OCI-LY7 (cell line): ENCODE results near the gene ATP6V1B1. TPM values are rescaled to one million over a fixed set of nuclear protein-coding genes. Genes with fewer than 3 reads are reported as not detected.

ENCODE experiments used
- BruUV-seq: library from RNA; stranded (reverse); fragments of 400-500 nt; replicated peaks from 2 replicates; lab custom pipeline; 2021; lab: Mats Ljungman, UMichigan
- CTCF ChIA-PET: fragments of 300-600 bp; sonication (Branson Sonifier 250); formaldehyde crosslinking; loops from one replicate; lab custom pipeline; 2022; ENCODE audit warnings: antibody characterized with exemption; ENCODE audit not compliant: unreplicated experiment; lab: Charles Lee
- POLR2A ChIA-PET: fragments of 300-600 bp; sonication (Branson Sonifier 250); formaldehyde crosslinking; loops from one replicate; lab custom pipeline; 2022; ENCODE audit warnings: antibody characterized with exemption; lab: Charles Lee
- DNase-seq: peaks from one replicate; pipeline ENCODE4 v3.0.0-alpha.2; 2015; ENCODE audit warnings: low spot score
- H2AFZ ChIP-seq: fragments of 200-600 bp; sonication (generic), shearing (Covaris generic); 2 replicates; pipeline ENCODE4 v1.6.1; 2014; ENCODE audit warnings: mild to moderate bottlenecking, antibody characterized with exemption, low read length, moderate library complexity
- H3K27ac ChIP-seq: fragments of 200-600 bp; sonication (generic); 2 replicates; pipeline ENCODE4 v1.5.1; 2014; ENCODE audit warnings: mixed run types, low read depth, mild to moderate bottlenecking, moderate library complexity, low read length, inconsistent platforms; ENCODE audit not compliant: poor library complexity, severe bottlenecking
- H3K36me3 ChIP-seq: fragments of 200-600 bp; sonication (generic); 2 replicates; pipeline ENCODE4 v1.6.1; 2014; ENCODE audit warnings: mild to moderate bottlenecking, antibody characterized with exemption, low read length, moderate library complexity, mixed read lengths; ENCODE audit not compliant: insufficient read depth
- H3K4me1 ChIP-seq: fragments of 200-600 bp; sonication (generic); 2 replicates; pipeline ENCODE4 v1.5.1; 2014; ENCODE audit warnings: mild to moderate bottlenecking, low read length; ENCODE audit not compliant: insufficient read depth, poor library complexity, severe bottlenecking
- H3K4me2 ChIP-seq: fragments of 200-600 bp; sonication (generic); 2 replicates; pipeline ENCODE4 v1.6.1; 2014; ENCODE audit warnings: mild to moderate bottlenecking, low read length
- H3K4me3 ChIP-seq: fragments of 200-600 bp; sonication (generic); 2 replicates; pipeline ENCODE4 v1.5.1; 2014; ENCODE audit warnings: mild to moderate bottlenecking, low read depth, low read length; ENCODE audit not compliant: poor library complexity, severe bottlenecking
- H3K79me2 ChIP-seq: fragments of 200-600 bp; sonication (generic); 2 replicates; pipeline ENCODE4 v1.6.1; 2016; ENCODE audit warnings: low read depth, mild to moderate bottlenecking, low read length, moderate library complexity, mixed read lengths; ENCODE audit not compliant: insufficient read depth
- H3K9me2 ChIP-seq: fragments of 200-600 bp; sonication (generic); 2 replicates; pipeline ENCODE4 v1.6.1; 2016; ENCODE audit warnings: mild to moderate bottlenecking, low read length, mixed read lengths; ENCODE audit not compliant: insufficient read depth
- H3K9me3 ChIP-seq: fragments of 200-600 bp; sonication (generic); 2 replicates; pipeline ENCODE4 v1.6.1; 2014; ENCODE audit warnings: mild to moderate bottlenecking, mixed run types, low read length, mixed read lengths
- H4K20me1 ChIP-seq: fragments of 200-600 bp; sonication (generic); 2 replicates; pipeline ENCODE4 v1.6.1; 2014; ENCODE audit warnings: mild to moderate bottlenecking, antibody characterized with exemption, low read length, moderate library complexity, mixed read lengths; ENCODE audit not compliant: insufficient read depth
- CTCF ChIP-seq: fragments of 200-600 bp; sonication (generic); conservative IDR thresholded peaks from 2 replicates; pipeline ENCODE4 v1.5.1; 2014; ENCODE audit warnings: mild to moderate bottlenecking, antibody characterized with exemption, low read length, moderate library complexity, mixed read lengths
- EZH2phosphoT487 ChIP-seq: fragments of 200-600 bp; sonication (generic); IDR thresholded peaks from 2 replicates; pipeline ENCODE4 v1.6.1; 2018; ENCODE audit warnings: low read depth, borderline replicate concordance, mild to moderate bottlenecking, mixed run types, antibody characterized with exemption, low read length, moderate library complexity, mixed read lengths
- intact Hi-C: fragments of 100-400 bp; cut with micrococcal nuclease; formaldehyde crosslinking; loops from one replicate; pipeline ENCODE4 v1.10.0; 2022; ENCODE audit not compliant: unreplicated experiment
- total RNA-seq, 2 experiments: library from RNA; depleted of rRNA in 1 of 2; stranded (reverse); fragments of >200 nt in 1 of 2; shearing (Covaris generic) in 1 of 2; gene quantifications; 2 replicates each; pipeline ENCODE4 v1.2.3, GENCODE V29; 2014 to 2022

ATP6V1B1 gene
- total RNA-seq, 2 experiments from 2014 or later = not detected

DNA sequence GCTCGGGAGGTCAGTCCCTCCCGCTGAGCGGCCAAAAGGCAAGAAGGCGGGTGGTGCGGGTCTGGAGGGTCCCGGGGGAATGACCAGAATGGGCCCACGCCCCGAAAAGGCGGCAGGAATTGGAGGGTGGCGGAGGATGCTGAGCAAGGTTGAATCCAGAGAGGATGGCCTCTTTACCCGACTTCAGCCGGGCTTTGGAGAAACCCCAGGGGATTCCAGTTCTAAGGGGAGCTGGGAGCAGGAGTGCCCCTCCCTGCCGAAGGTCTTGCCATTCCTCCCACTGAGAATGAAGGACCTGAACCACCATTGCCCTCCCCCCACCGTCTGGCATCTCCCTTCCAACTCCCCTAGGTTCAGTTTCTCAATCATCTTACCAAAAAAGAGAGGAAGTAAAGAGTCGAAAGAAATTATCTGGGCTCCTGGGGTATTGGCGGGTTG lies 38.9 kb upstream of the ATP6V1B1 start:
- H3K79me2 ChIP-seq = no peaks in the 10 kb centered on the region
- no TSS peak for BruUV-seq
- H3K4me2 ChIP-seq = no peak overlapping the region
- POLR2A ChIA-PET = no interaction called here
- no peaks in the 10 kb centered on the region for H3K9me2 ChIP-seq
- H4K20me1 ChIP-seq = no peaks in the 10 kb centered on the region
- intact Hi-C loops = no loop called here
- H3K27ac ChIP-seq = no peak overlapping the region
- no peaks in the 10 kb centered on the region for H3K4me1 ChIP-seq
- CTCF ChIA-PET = no interaction called here
- no peaks in the 10 kb centered on the region for H3K36me3 ChIP-seq
- no peak for DNase-seq
- no peak overlapping the region for H2AFZ ChIP-seq
- no peaks in the 10 kb centered on the region for H3K9me3 ChIP-seq
- H3K4me3 ChIP-seq = no peak overlapping the region
- TF ChIP-seq CTCF = no peak
- no peak for TF ChIP-seq EZH2phosphoT487

DNA sequence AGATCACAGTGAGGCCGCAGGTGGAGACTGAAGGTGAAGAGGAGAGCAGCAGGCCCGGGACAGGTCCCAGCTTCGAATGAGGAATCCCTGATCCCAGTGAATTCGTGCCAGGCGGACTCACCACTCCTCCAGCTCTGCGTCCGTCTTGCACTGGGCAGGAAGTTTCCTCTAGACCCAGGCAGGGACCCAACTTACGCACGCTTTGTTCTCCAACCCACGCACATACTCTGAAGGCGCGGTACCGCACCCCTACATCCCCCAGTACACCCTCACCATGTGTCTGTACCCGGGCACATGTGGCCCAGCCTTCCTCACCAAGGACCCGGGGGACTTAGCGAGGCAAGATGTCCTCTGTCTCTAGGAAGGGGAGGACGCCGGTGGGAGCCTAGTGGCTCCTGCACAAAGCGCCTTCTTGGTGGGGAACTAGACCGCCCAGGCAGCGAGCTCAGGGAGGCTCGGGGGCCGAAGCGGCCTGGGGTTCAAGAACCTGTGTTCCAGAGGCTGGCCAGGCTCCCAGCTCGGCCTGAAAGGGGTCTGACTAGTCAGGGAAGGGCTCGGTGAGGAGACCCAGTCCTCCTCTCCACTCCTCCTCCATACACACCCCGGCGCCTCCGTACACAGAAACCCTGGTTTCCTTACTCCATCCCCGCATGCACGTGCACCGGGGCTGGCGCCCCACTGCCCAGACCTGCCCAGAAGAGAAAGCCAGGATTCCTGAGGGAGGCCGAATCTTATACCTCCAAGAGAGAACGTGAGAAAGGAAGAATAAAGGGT lies 38.3 kb upstream of the ATP6V1B1 start:
- CTCF ChIA-PET = no interaction called here
- H4K20me1 ChIP-seq = no peaks in the 10 kb centered on the region
- H3K4me3 ChIP-seq = no peak overlapping the region
- no TSS peak for BruUV-seq
- H3K27ac ChIP-seq = no peak overlapping the region
- intact Hi-C loops = no loop called here
- TF ChIP-seq EZH2phosphoT487 (no peak), CTCF (no peak)
- no peak overlapping the region for H2AFZ ChIP-seq
- POLR2A ChIA-PET = no interaction called here
- H3K9me2 ChIP-seq = no peaks in the 10 kb centered on the region
- no peaks in the 10 kb centered on the region for H3K9me3 ChIP-seq
- no peaks in the 10 kb centered on the region for H3K4me1 ChIP-seq
- no peaks in the 10 kb centered on the region for H3K36me3 ChIP-seq
- H3K79me2 ChIP-seq = no peaks in the 10 kb centered on the region
- no peak for DNase-seq
- H3K4me2 ChIP-seq = no peak overlapping the region

- Histone ChIP-seq H2AFZ (no peak overlapping the region), H3K79me2 (no peaks in the 10 kb centered on the region), H3K4me2 (no peak overlapping the region), H3K27ac (no peak overlapping the region), H3K36me3 (no peaks in the 10 kb centered on the region), H3K9me3 (no peaks in the 10 kb centered on the region), H3K9me2 (no peaks in the 10 kb centered on the region), H3K4me1 (no peaks in the 10 kb centered on the region), H3K4me3 (no peak overlapping the region), H4K20me1 (no peaks in the 10 kb centered on the region)
- ChIA-PET CTCF (no interaction called here), POLR2A (no interaction called here)
- TF ChIP-seq EZH2phosphoT487 (no peak), CTCF (no peak)
- no TSS peak for BruUV-seq
- DNase-seq = no peak
- intact Hi-C loops = no loop called here
Observed at GRCh38 chr2:70897977-70898226, 37.8 kb upstream of the ATP6V1B1 start.
